Measurements from ENCODE around the gene PGAP1. TPM values are rescaled to one million over a fixed set of nuclear protein-coding genes. Genes with fewer than 3 reads are reported as not detected.

Gene PGAP1
- total RNA-seq, 2 donors from 2014 or later: 8.3 to 12.0 TPM

DNA sequence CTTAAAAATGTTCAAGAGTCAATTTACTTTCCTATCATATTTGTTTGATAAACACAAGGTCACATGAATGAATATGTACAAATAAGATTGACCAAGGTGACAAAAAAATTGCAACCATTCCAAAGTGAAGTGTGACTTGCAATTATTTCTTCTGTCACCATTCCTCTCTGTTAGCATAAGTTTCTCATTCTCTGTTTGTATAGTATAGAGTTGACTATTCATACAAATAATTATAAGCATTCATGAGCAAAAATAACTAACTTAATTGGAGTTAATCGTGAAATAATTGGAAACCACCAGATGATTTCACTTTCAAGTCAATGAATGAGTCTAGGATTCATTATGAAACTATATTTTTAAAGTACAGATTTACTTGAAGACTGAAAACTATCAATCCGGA lies 42.1 kb downstream of the PGAP1 start:
- WGBS: 83% methylated on average over 2 of the region's 2 CpGs
- Histone ChIP-seq H3K27ac (no peak overlapping the region), H3K27me3 (replicated peaks; ENCODE audit: insufficient read depth) (no peaks in the 10 kb centered on the region), H3K36me3 (no peaks in the 10 kb centered on the region), H3K4me3 (no peak overlapping the region), H3K9me3 (no peaks in the 10 kb centered on the region), H3K4me1 (replicated peaks) (no peaks in the 10 kb centered on the region)
- DNase-seq (ENCODE audit: low spot score): no peak
- intact Hi-C loops (cut with DNase I): no loop called here
- TF ChIP-seq POLR2A (IDR thresholded peaks at IDR 0.05) (no peak), CTCF (IDR thresholded peaks at IDR 0.05) (no peak), POLR2AphosphoS5 (IDR thresholded peaks at IDR 0.05) (no peak)

- no peaks in the 10 kb centered on the region for H3K36me3 ChIP-seq
- no peak overlapping the region for H3K27ac ChIP-seq
- H3K9me3 ChIP-seq: no peaks in the 10 kb centered on the region
- TF ChIP-seq POLR2A (IDR thresholded peaks at IDR 0.05) (no peak), CTCF (IDR thresholded peaks at IDR 0.05) (no peak), POLR2AphosphoS5 (IDR thresholded peaks at IDR 0.05) (no peak)
- H3K4me1 ChIP-seq (replicated peaks): no peaks in the 10 kb centered on the region
- DNase-seq (ENCODE audit: low spot score): no peak
- intact Hi-C loops (cut with DNase I): no loop called here
- H3K27me3 ChIP-seq (replicated peaks; ENCODE audit: insufficient read depth): no peaks in the 10 kb centered on the region
- WGBS: 96% methylated on average over 1 of the region's 1 CpG
- no peak overlapping the region for H3K4me3 ChIP-seq
These were observed 50.1 kb downstream of the PGAP1 start for GRCh38 chr2:196876364-196876763.

DNA sequence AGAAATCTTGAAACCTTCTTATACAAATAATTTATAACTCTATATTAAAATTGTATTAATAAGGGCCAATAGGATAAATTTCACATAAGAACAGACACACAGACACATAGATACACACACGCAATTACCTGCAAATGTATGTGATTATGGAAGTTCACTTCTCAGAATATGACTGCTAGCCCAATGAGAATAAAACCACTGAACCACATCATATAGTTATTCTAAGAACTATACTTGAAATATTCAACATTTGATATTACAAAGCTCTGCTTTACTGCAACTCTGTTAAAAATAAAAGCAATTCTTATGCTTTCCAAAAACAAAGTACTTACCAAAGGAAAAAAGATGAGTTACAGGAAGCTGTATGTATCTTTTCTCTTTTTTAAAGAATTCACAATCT lies 51.1 kb downstream of the PGAP1 start:
- Histone ChIP-seq H3K36me3 (no peaks in the 10 kb centered on the region), H3K27ac (no peak overlapping the region), H3K27me3 (replicated peaks; ENCODE audit: insufficient read depth) (no peaks in the 10 kb centered on the region), H3K4me1 (replicated peaks) (no peaks in the 10 kb centered on the region), H3K4me3 (no peak overlapping the region), H3K9me3 (no peaks in the 10 kb centered on the region)
- no peak for DNase-seq (ENCODE audit: low spot score)
- 87% methylated on average over 1 of the region's 1 CpG for WGBS
- TF ChIP-seq POLR2A (IDR thresholded peaks at IDR 0.05): no peak
- no peak for TF ChIP-seq CTCF (IDR thresholded peaks at IDR 0.05)
- no peak for TF ChIP-seq POLR2AphosphoS5 (IDR thresholded peaks at IDR 0.05)
- intact Hi-C loops (cut with DNase I): no loop called here

- intact Hi-C loops (cut with DNase I): no loop called here
- Histone ChIP-seq H3K36me3 (no peaks in the 10 kb centered on the region), H3K4me3 (no peak overlapping the region), H3K27me3 (replicated peaks; ENCODE audit: insufficient read depth) (no peaks in the 10 kb centered on the region), H3K4me1 (replicated peaks) (no peaks in the 10 kb centered on the region), H3K27ac (no peak overlapping the region), H3K9me3 (no peaks in the 10 kb centered on the region)
- no peak for DNase-seq (ENCODE audit: low spot score)
- 72% methylated on average over 1 of the region's 1 CpG for WGBS
- TF ChIP-seq CTCF (IDR thresholded peaks at IDR 0.05) (no peak), POLR2A (IDR thresholded peaks at IDR 0.05) (no peak), POLR2AphosphoS5 (IDR thresholded peaks at IDR 0.05) (no peak)
These were observed 53.0 kb downstream of the PGAP1 start for GRCh38 chr2:196873511-196873910.

DNA sequence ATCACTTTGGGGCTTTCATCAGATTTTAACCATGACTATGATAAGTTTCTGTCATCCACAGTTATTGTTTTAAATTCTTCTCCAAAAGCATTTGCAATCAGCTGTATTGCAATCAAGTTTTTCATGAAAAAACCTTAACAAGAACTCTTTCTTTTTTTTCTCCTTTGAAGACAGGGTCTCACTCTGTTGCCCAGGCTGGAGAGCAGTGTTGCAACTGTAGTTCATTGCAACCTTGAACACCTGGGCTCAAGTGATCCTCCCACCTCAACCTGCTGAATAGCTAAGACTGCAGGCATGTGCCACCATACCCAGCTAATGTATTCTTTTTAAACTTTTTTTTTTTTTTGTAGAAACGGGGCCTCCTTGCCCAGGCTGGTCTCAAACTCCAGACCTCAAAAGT lies 71.9 kb downstream of the PGAP1 start:
- Histone ChIP-seq H3K36me3 (no peaks in the 10 kb centered on the region), H3K9me3 (no peaks in the 10 kb centered on the region), H3K4me1 (replicated peaks) (no peaks in the 10 kb centered on the region), H3K27me3 (replicated peaks; ENCODE audit: insufficient read depth) (no peaks in the 10 kb centered on the region), H3K27ac (no peak overlapping the region), H3K4me3 (no peak overlapping the region)
- 94% methylated on average over 1 of the region's 1 CpG for WGBS
- no peak for DNase-seq (ENCODE audit: low spot score)
- TF ChIP-seq CTCF (IDR thresholded peaks at IDR 0.05) (no peak), POLR2A (IDR thresholded peaks at IDR 0.05) (no peak), POLR2AphosphoS5 (IDR thresholded peaks at IDR 0.05) (no peak)
- intact Hi-C loops (cut with DNase I): no loop called here
